ENCODE measurements around the gene ACE.

Gene ACE

GRCh38 chr17:63517825-63518534 is 41.1 kb downstream of the ACE start:
- CTCF ChIA-PET, result interaction anchor here (1.0 to 1.2 kb wide), 2 partner anchors 39 to 92 kb away, joined by 3 read pairs; no protein-coding TSS in a partner anchor
- POLR2A ChIA-PET, result no interaction called here

GRCh38 chr17:63519116-63519881 is 42.4 kb downstream of the ACE start:
- POLR2A ChIA-PET, result no interaction called here
- CTCF ChIA-PET, result interaction anchor here (1.4 kb wide), 2 partner anchors 94 to 113 kb away, joined by 3 to 4 read pairs; no protein-coding TSS in a partner anchor
- no peak for DNase-seq (ENCODE audit: extremely low spot score)
- TF ChIP-seq CTCF (IDR thresholded peaks at IDR 0.05; ENCODE audit: control extremely low read depth, extremely low read depth, low read depth, missing control alignments), result no peak

More at GRCh38 chr17:63517825-63518534, 41.1 kb downstream of the ACE start:
- TF ChIP-seq CTCF (IDR thresholded peaks at IDR 0.05; ENCODE audit: control extremely low read depth, extremely low read depth, low read depth, missing control alignments), result no peak
- DNase-seq (ENCODE audit: extremely low spot score), result no peak

GRCh38 chr17:63519972-63520882 is 43.4 kb downstream of the ACE start:
- POLR2A ChIA-PET, result no interaction called here
- no peak for DNase-seq (ENCODE audit: extremely low spot score)
- TF ChIP-seq CTCF (IDR thresholded peaks at IDR 0.05; ENCODE audit: control extremely low read depth, extremely low read depth, low read depth, missing control alignments), result no peak
- CTCF ChIA-PET, result interaction anchor here (1.4 kb wide), 2 partner anchors 95 to 113 kb away, joined by 3 to 4 read pairs; no protein-coding TSS in a partner anchor

GRCh38 chr17:63523253-63523855 is 46.5 kb downstream of the ACE start, which contains the start of gene KCNH6:
Gene KCNH6, plus strand, starts transcription at chr17:63523358. Its CDS starts 56 bp downstream, at chr17:63523414.
- POLR2A ChIA-PET, result no interaction called here
- DNase-seq (ENCODE audit: extremely low spot score), result no peak
- CTCF ChIA-PET, result interaction anchor here (1.1 kb wide), 1 partner anchor 9 kb away, joined by 3 read pairs; no protein-coding TSS in a partner anchor
- no peak for TF ChIP-seq CTCF (IDR thresholded peaks at IDR 0.05; ENCODE audit: control extremely low read depth, extremely low read depth, low read depth, missing control alignments)

- CTCF ChIA-PET, result no interaction called here
- no peak for TF ChIP-seq CTCF (IDR thresholded peaks at IDR 0.05; ENCODE audit: control extremely low read depth, extremely low read depth, low read depth, missing control alignments)
- DNase-seq (ENCODE audit: extremely low spot score), result no peak
- POLR2A ChIA-PET, result no interaction called here
Observed at GRCh38 chr17:63524051-63524450, 47.2 kb downstream of the ACE start.

Data from GM10248 (cell line).